WTC11 (cell line): ENCODE results near the gene TIGD3.

Experiments
- CTCF ChIP-seq: fragments of 200-600 bp; IDR thresholded peaks from 2 replicates; pipeline ENCODE4 v1.8.0; 2022; ENCODE audit warnings: antibody characterized with exemption
- ELF4 ChIP-seq: sonication (generic); formaldehyde crosslinking; IDR thresholded peaks from 2 replicates; pipeline ENCODE4 v1.8.1; 2022; ENCODE audit warnings: low read depth, mild to moderate bottlenecking, moderate library complexity, missing genetic modification reagents
- FOXP4 ChIP-seq: sonication (generic); formaldehyde crosslinking; IDR thresholded peaks from 2 replicates; pipeline ENCODE4 v1.8.0; 2022; ENCODE audit warnings: mild to moderate bottlenecking, missing genetic modification reagents
- MAX ChIP-seq: sonication (generic); formaldehyde crosslinking; IDR thresholded peaks from 2 replicates; pipeline ENCODE4 v1.8.0; 2022; ENCODE audit warnings: mild to moderate bottlenecking, missing genetic modification reagents
- SMAD4 ChIP-seq: sonication (generic); formaldehyde crosslinking; IDR thresholded peaks from 2 replicates; pipeline ENCODE4 v1.8.0; 2022; ENCODE audit warnings: mild to moderate bottlenecking, missing genetic modification reagents
- SP1 ChIP-seq: sonication (generic); formaldehyde crosslinking; conservative IDR thresholded peaks from 2 replicates; pipeline ENCODE4 v1.8.1; 2022; ENCODE audit warnings: missing genetic modification reagents

GRCh38 chr11:65340226-65340625 lies 14.3 kb upstream of the TIGD3 start:
- no peak for TF ChIP-seq CTCF
- no peak for TF ChIP-seq SMAD4 (CRISPR knock-in tag)
- no peak for TF ChIP-seq MAX (CRISPR knock-in tag)
- no peak for TF ChIP-seq ELF4 (CRISPR knock-in tag)
- no peak for TF ChIP-seq SP1 (CRISPR knock-in tag)
- TF ChIP-seq FOXP4 (CRISPR knock-in tag): no peak
